ENCODE results near the gene FCHO2.

The FCHO2 gene

DNA sequence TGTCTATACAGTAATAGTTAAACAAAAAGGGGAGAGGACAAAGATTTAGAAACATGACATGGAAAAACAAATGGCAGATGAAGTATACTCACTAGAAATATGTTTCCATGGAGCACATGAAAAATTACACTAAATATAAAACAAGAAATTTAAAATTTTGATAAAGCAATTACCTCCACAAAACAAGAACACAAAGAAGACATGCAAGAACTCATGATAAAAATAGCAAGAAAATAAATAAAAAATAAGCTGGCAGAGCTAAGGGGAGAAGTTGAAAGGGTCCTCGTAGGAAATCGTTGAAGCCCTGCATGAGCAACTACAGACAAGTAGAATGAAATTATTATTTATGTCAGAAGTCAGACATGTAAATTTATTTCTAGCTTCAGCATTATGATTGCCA is 141.9 kb downstream of the FCHO2 start:
- TF ChIP-seq REST (IDR thresholded peaks at IDR 0.05; ENCODE audit: insufficient read depth in 1 of 2, low read depth in 2 of 2, low read length in 2 of 2): no peak
- TF ChIP-seq SIN3A (IDR thresholded peaks at IDR 0.05; ENCODE audit: borderline replicate concordance, insufficient read depth, low read length): no peak
- no peak for TF ChIP-seq POLR2AphosphoS5 (IDR thresholded peaks at IDR 0.05; ENCODE audit: low read depth, low read length)
- no peak for TF ChIP-seq FOXP2 (optimal IDR thresholded peaks at IDR 0.05; ENCODE audit: borderline replicate concordance, extremely low read depth, extremely low read length, insufficient read depth)
- no peak for TF ChIP-seq TAF1 (IDR thresholded peaks at IDR 0.05; ENCODE audit: borderline replicate concordance, insufficient read depth, low read length)

- no peak for TF ChIP-seq REST (IDR thresholded peaks at IDR 0.05; ENCODE audit: insufficient read depth in 1 of 2, low read depth in 2 of 2, low read length in 2 of 2)
- no peak for TF ChIP-seq SIN3A (IDR thresholded peaks at IDR 0.05; ENCODE audit: borderline replicate concordance, insufficient read depth, low read length)
- no peak for TF ChIP-seq FOXP2 (optimal IDR thresholded peaks at IDR 0.05; ENCODE audit: borderline replicate concordance, extremely low read depth, extremely low read length, insufficient read depth)
- TF ChIP-seq POLR2AphosphoS5 (IDR thresholded peaks at IDR 0.05; ENCODE audit: low read depth, low read length): no peak
- TF ChIP-seq TAF1 (IDR thresholded peaks at IDR 0.05; ENCODE audit: borderline replicate concordance, insufficient read depth, low read length): no peak
These were observed 144.3 kb downstream of the FCHO2 start for GRCh38 chr5:73100109-73100508.

DNA sequence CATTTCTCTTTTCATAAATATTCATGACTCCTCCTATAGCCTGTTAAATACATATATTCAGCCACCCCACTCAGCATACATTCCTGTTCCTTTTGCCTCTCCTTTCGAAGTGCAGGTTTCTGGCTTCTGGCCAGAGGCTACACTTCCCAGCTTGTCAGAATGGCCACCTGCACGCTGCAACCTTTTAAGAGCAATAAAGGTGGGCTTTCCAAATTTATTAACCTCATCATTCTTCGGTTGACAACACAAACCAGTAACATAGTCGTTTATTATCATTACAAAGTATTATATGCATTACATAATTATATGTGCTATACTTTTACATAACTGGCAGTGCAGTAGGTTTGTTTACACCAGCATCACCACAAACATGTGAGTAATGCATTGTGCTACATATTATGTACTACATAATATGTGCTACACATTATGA is 148.0 kb downstream of the FCHO2 start:
- TF ChIP-seq FOXP2 (optimal IDR thresholded peaks at IDR 0.05; ENCODE audit: borderline replicate concordance, extremely low read depth, extremely low read length, insufficient read depth): no peak
- no peak for TF ChIP-seq REST (IDR thresholded peaks at IDR 0.05; ENCODE audit: insufficient read depth in 1 of 2, low read depth in 2 of 2, low read length in 2 of 2)
- TF ChIP-seq TAF1 (IDR thresholded peaks at IDR 0.05; ENCODE audit: borderline replicate concordance, insufficient read depth, low read length): no peak
- no peak for TF ChIP-seq SIN3A (IDR thresholded peaks at IDR 0.05; ENCODE audit: borderline replicate concordance, insufficient read depth, low read length)
- TF ChIP-seq POLR2AphosphoS5 (IDR thresholded peaks at IDR 0.05; ENCODE audit: low read depth, low read length): no peak

- no peak for TF ChIP-seq TAF1 (IDR thresholded peaks at IDR 0.05; ENCODE audit: borderline replicate concordance, insufficient read depth, low read length)
- no peak for TF ChIP-seq SIN3A (IDR thresholded peaks at IDR 0.05; ENCODE audit: borderline replicate concordance, insufficient read depth, low read length)
- TF ChIP-seq POLR2AphosphoS5 (IDR thresholded peaks at IDR 0.05; ENCODE audit: low read depth, low read length): no peak
- TF ChIP-seq REST (IDR thresholded peaks at IDR 0.05; ENCODE audit: insufficient read depth in 1 of 2, low read depth in 2 of 2, low read length in 2 of 2): no peak
- no peak for TF ChIP-seq FOXP2 (optimal IDR thresholded peaks at IDR 0.05; ENCODE audit: borderline replicate concordance, extremely low read depth, extremely low read length, insufficient read depth)
These were observed 148.5 kb downstream of the FCHO2 start for GRCh38 chr5:73104326-73104725.

DNA sequence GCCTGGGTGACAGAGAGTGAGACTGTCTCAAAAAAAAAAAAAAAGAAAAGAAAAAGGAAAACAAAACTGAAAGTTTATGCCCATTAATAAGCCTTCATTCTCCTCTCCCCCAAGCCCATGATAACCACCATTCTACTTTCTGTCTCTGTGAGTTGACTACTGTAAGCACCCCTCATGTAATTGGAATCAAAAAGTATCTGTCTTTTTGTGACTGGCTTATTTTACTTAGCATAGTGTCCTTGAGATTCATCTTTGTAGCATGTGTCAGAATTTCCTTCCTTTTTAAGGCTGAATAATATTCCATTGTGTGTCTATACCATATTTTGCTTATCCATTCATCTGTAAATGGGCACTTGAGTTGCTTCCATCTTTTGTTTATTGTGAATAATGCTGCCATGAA is 150.5 kb downstream of the FCHO2 start:
- no peak for TF ChIP-seq SIN3A (IDR thresholded peaks at IDR 0.05; ENCODE audit: borderline replicate concordance, insufficient read depth, low read length)
- TF ChIP-seq POLR2AphosphoS5 (IDR thresholded peaks at IDR 0.05; ENCODE audit: low read depth, low read length): no peak
- TF ChIP-seq TAF1 (IDR thresholded peaks at IDR 0.05; ENCODE audit: borderline replicate concordance, insufficient read depth, low read length): no peak
- TF ChIP-seq REST (IDR thresholded peaks at IDR 0.05; ENCODE audit: insufficient read depth in 1 of 2, low read depth in 2 of 2, low read length in 2 of 2): no peak
- TF ChIP-seq FOXP2 (optimal IDR thresholded peaks at IDR 0.05; ENCODE audit: borderline replicate concordance, extremely low read depth, extremely low read length, insufficient read depth): no peak
